Astrocyte of the cerebellum (primary cell): Measurements from ENCODE around the gene ELAPOR1.

Source experiments
- DNase-seq: peaks from one replicate; pipeline ENCODE4 v3.0.0-alpha.2; 2011; ENCODE audit warnings: low read depth
- H3K4me3 ChIP-seq: 2 replicates; pipeline ENCODE4 v1.5.1; 2011; ENCODE audit warnings: mild to moderate bottlenecking, low read depth, low read length, moderate library complexity
- in situ Hi-C: cut with HindIII; loops from 2 replicates; pipeline ENCODE4 v1.10.0; 2017; ENCODE audit warnings: low sequenced_read_pairs
- TF ChIP-seq, protein P1 (sequence below): IDR thresholded peaks from 2 replicates; pipeline ENCODE4 v1.5.1; 2012; ENCODE audit warnings: low read length, low read depth, moderate library complexity, mild to moderate bottlenecking; ENCODE audit errors: missing control alignments

The ELAPOR1 gene

DNA sequence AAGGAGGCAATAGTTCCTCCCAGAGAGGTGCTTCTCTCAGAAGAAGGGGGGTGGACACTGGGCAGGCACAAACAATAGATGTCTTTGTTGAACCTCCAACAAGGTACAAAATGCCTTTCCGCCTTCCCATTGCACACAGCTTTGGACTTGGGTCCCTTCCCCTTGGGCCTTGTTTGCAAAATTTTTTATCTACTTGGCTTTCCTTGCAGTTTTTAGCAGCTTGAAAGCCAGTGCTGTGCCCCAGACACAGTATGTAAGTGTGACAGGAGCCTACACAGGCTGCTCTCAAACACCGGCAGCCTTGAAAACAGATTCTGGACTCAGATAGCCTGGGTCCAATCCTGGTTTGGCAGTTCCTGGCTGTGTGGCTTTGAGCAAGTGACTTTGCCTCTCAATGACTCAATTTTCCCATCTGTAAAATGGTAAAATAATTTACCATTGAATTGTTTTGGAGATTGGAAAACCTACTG is 43.0 kb downstream of the ELAPOR1 start:
- in situ Hi-C loops: no loop called here
- TF ChIP-seq, protein P1, sequence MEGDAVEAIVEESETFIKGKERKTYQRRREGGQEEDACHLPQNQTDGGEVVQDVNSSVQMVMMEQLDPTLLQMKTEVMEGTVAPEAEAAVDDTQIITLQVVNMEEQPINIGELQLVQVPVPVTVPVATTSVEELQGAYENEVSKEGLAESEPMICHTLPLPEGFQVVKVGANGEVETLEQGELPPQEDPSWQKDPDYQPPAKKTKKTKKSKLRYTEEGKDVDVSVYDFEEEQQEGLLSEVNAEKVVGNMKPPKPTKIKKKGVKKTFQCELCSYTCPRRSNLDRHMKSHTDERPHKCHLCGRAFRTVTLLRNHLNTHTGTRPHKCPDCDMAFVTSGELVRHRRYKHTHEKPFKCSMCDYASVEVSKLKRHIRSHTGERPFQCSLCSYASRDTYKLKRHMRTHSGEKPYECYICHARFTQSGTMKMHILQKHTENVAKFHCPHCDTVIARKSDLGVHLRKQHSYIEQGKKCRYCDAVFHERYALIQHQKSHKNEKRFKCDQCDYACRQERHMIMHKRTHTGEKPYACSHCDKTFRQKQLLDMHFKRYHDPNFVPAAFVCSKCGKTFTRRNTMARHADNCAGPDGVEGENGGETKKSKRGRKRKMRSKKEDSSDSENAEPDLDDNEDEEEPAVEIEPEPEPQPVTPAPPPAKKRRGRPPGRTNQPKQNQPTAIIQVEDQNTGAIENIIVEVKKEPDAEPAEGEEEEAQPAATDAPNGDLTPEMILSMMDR: no peak
- no peak overlapping the region for H3K4me3 ChIP-seq
- no peak for DNase-seq

DNA sequence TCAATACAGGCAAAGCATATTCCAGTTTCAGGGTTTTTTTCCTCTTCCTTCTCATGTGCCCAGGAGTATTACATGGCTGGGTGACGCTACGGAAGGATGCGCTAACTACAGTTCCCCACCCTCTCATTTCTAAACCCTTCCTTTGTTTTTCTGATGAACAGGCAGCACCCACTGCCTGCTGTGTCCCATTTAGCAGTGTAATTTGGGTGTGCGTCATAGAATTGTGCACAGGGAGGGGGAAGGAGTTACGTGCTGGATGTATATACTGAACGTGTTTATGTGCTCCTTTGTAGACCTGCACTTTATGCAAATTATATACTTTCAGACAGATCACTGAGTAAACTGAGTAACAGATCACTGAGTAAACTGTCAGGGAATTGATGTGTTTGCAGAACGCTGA is 44.5 kb downstream of the ELAPOR1 start:
- TF ChIP-seq, protein P1: no peak
- in situ Hi-C loops: no loop called here
- no peak for DNase-seq
- H3K4me3 ChIP-seq: no peak overlapping the region

DNA sequence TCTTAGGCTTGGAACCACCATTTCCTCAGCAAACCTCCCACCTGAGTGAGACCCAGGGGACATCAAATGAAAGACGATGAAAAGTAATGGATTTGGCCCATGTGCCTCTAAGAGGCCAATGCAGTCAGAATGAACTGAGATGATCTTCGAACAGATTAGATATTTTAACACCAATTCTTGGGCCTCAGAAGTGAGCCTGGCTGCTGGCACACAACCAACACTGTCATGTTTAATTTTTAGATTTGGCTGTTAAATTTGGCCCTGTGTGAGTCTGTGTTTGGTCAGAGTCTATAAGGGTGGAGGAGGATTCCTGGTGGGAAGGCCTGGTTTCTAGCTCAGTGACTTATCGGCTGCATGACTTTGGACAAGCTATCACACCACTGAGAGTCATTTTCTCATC is 45.4 kb downstream of the ELAPOR1 start:
- in situ Hi-C loops: no loop called here
- no peak for DNase-seq
- TF ChIP-seq, protein P1: no peak
- no peak overlapping the region for H3K4me3 ChIP-seq

DNA sequence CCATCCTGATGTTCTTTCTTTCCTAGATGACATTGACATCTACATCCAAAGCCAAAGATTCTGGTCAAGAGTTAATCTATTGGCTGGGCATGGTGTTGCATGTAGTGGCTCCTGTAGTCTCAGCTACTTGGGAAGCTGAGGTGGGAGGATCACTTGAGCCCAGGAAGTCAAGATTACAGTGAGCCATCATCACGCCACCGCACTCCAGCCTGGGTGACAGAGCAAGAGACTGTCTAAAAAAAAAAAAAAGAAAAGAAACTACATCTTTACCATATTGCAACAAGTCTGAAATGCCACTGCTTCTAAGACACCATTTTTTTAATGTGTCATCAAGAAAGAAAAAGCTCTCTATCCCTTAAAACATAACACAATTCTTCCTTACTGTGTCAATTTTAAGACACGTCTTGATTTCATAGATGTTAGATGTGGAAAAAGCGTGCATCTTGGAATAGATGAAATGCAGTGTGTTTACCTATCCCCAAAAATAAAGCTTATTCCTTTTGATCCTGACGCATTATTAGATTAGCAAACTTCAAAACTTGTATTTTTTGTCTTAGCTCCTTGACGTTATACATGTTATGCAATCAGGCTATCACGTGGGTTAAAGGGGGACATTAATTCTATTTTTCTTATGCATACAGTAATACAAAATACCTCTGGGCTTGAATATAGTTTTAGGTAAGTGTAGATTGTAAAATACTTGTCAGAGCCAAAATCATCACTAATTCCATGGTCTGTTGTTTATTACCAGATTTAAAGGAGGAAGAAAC is 46.3 kb downstream of the ELAPOR1 start:
- in situ Hi-C loops: no loop called here
- no peak overlapping the region for H3K4me3 ChIP-seq
- no peak for DNase-seq
- TF ChIP-seq, protein P1: no peak

DNA sequence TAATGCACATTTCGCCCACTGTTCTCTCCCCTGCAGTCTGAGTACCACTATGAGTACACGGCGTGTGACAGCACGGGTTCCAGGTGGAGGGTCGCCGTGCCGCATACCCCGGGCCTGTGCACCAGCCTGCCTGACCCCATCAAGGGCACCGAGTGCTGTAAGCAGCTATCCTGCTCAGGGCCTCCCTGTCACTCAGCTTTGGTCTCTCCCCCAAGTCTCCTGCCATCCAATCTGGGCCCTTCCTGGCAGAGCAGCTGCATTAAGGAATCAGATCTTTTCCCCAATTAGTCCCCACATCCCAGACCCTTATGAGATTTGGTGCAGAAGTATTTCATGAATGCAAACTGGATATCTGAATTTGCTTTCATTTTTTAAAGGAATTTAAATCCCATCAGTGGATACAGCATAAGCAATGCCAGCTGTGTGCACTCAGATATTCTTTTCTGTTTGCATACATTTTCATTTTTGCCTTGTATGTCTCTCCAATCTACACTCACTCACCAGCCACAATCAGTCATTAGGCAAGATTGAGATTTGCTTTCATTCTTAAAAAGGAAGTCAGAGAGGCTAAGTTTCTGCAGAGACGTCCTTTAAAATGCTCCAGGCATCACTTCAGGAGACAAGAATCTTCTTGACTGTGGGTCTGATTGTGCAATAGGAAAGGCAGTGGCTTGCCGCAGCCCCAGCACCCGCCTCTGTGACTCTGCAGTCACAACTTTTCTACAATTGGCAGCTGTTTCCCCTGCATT is 48.1 kb downstream of the ELAPOR1 start:
- TF ChIP-seq, protein P1: no peak
- H3K4me3 ChIP-seq: no peak overlapping the region
- DNase-seq: no peak
- in situ Hi-C loops: no loop called here

DNA sequence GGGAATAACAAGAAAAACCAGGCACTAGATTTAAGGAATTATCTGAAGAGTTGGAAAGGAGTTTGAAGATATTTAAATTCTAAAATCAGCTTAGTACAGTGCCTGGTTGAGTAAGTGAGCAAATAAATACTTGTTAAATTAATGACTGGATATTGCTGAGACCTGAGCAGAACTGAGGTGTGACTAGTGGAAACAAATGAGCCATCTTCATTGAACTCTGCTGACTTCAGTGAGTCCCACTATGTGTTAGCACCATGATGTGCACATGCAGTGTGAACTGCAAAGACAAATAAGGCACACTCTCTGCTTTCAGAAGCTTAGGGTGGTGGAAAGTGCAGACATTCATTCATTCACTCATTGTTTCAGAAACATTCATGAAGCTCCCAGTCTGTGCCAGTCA is 48.7 kb downstream of the ELAPOR1 start:
- DNase-seq: no peak
- TF ChIP-seq, protein P1: no peak
- H3K4me3 ChIP-seq: no peak overlapping the region
- in situ Hi-C loops: no loop called here
